ENCODE data around the gene HOMER1. TPM values are rescaled to one million over a fixed set of nuclear protein-coding genes. Genes with fewer than 3 reads are reported as not detected.
"Not testable (repeated sequence)": the region's sequence is repeated elsewhere in the genome, so short reads cannot be mapped to it uniquely, and the experiment has no call there.

Gene HOMER1
- total RNA-seq, 1 donor from 2014 or later, result 16.7 TPM

- DNase-seq (ENCODE audit: low spot score), result no peak
- no peaks in the 10 kb centered on the region for H3K27me3 Mint-ChIP-seq (ENCODE audit: unreplicated experiment)
- H3K36me3 Mint-ChIP-seq (ENCODE audit: low read depth, unreplicated experiment), result no peaks in the 10 kb centered on the region
- no peaks in the 10 kb centered on the region for H3K9me3 Mint-ChIP-seq (ENCODE audit: unreplicated experiment)
- no peak for TF ChIP-seq CTCF (IDR thresholded peaks at IDR 0.05; ENCODE audit: unreplicated experiment)
- H3K4me3 Mint-ChIP-seq (ENCODE audit: unreplicated experiment), result no peak overlapping the region
- peaks cover 17% of the 10 kb centered on the region for H3K4me1 Mint-ChIP-seq (ENCODE audit: unreplicated experiment)
- H3K27ac Mint-ChIP-seq (ENCODE audit: unreplicated experiment), result no peak overlapping the region
Observed at GRCh38 chr5:79397080-79397479, 116.9 kb downstream of the HOMER1 start.

GRCh38 chr5:79396265-79396664, 117.7 kb downstream of the HOMER1 start:
- Mint-ChIP-seq H3K4me1 (ENCODE audit: unreplicated experiment) (peaks cover 11% of the 10 kb centered on the region), H3K9me3 (ENCODE audit: unreplicated experiment) (no peaks in the 10 kb centered on the region), H3K4me3 (ENCODE audit: unreplicated experiment) (no peak overlapping the region), H3K27me3 (ENCODE audit: unreplicated experiment) (no peaks in the 10 kb centered on the region), H3K36me3 (ENCODE audit: low read depth, unreplicated experiment) (no peaks in the 10 kb centered on the region), H3K27ac (ENCODE audit: unreplicated experiment) (no peak overlapping the region)
- no peak for TF ChIP-seq CTCF (IDR thresholded peaks at IDR 0.05; ENCODE audit: unreplicated experiment)
- no peak for DNase-seq (ENCODE audit: low spot score)

GRCh38 chr5:79395296-79395695, 118.6 kb downstream of the HOMER1 start:
- Mint-ChIP-seq H3K4me3 (ENCODE audit: unreplicated experiment) (no peak overlapping the region), H3K27ac (ENCODE audit: unreplicated experiment) (no peak overlapping the region), H3K9me3 (ENCODE audit: unreplicated experiment) (no peaks in the 10 kb centered on the region), H3K36me3 (ENCODE audit: low read depth, unreplicated experiment) (no peaks in the 10 kb centered on the region), H3K4me1 (ENCODE audit: unreplicated experiment) (peaks cover 6% of the 10 kb centered on the region), H3K27me3 (ENCODE audit: unreplicated experiment) (no peaks in the 10 kb centered on the region)
- no peak for DNase-seq (ENCODE audit: low spot score)
- TF ChIP-seq CTCF (IDR thresholded peaks at IDR 0.05; ENCODE audit: unreplicated experiment), result no peak

- Mint-ChIP-seq H3K9me3 (ENCODE audit: unreplicated experiment) (no peaks in the 10 kb centered on the region), H3K27ac (ENCODE audit: unreplicated experiment) (no peak overlapping the region)
Observed at GRCh38 chr5:79392776-79393175, 121.2 kb downstream of the HOMER1 start.

GRCh38 chr5:79386679-79387078, 127.3 kb downstream of the HOMER1 start:
- H3K27me3 Mint-ChIP-seq (ENCODE audit: unreplicated experiment), result no peaks in the 10 kb centered on the region
- H3K9me3 Mint-ChIP-seq (ENCODE audit: unreplicated experiment), result no peaks in the 10 kb centered on the region
- DNase-seq (ENCODE audit: low spot score), result no peak
- no peak overlapping the region for H3K27ac Mint-ChIP-seq (ENCODE audit: unreplicated experiment)
- TF ChIP-seq CTCF (IDR thresholded peaks at IDR 0.05; ENCODE audit: unreplicated experiment), result no peak
- H3K4me3 Mint-ChIP-seq (ENCODE audit: unreplicated experiment), result peak overlapping the region; percentile 7
- H3K4me1 Mint-ChIP-seq (ENCODE audit: unreplicated experiment), result peaks cover 4% of the 10 kb centered on the region
- peaks cover 11% of the 10 kb centered on the region for H3K36me3 Mint-ChIP-seq (ENCODE audit: low read depth, unreplicated experiment)

More at GRCh38 chr5:79392776-79393175, 121.2 kb downstream of the HOMER1 start:
- H3K4me1 Mint-ChIP-seq (ENCODE audit: unreplicated experiment), result no peaks in the 10 kb centered on the region
- H3K36me3 Mint-ChIP-seq (ENCODE audit: low read depth, unreplicated experiment), result no peaks in the 10 kb centered on the region
- no peaks in the 10 kb centered on the region for H3K27me3 Mint-ChIP-seq (ENCODE audit: unreplicated experiment)
- TF ChIP-seq CTCF (IDR thresholded peaks at IDR 0.05; ENCODE audit: unreplicated experiment), result no peak
- H3K4me3 Mint-ChIP-seq (ENCODE audit: unreplicated experiment), result no peak overlapping the region
- no peak for DNase-seq (ENCODE audit: low spot score)

GRCh38 chr5:79385126-79385525, 128.8 kb downstream of the HOMER1 start:
- not testable (repeated sequence) for DNase-seq (ENCODE audit: low spot score); H3K4me1 Mint-ChIP-seq (ENCODE audit: unreplicated experiment); H3K27ac Mint-ChIP-seq (ENCODE audit: unreplicated experiment); H3K4me3 Mint-ChIP-seq (ENCODE audit: unreplicated experiment); H3K27me3 Mint-ChIP-seq (ENCODE audit: unreplicated experiment); H3K9me3 Mint-ChIP-seq (ENCODE audit: unreplicated experiment)
- H3K36me3 Mint-ChIP-seq (ENCODE audit: low read depth, unreplicated experiment), result peaks cover 16% of the 10 kb centered on the region

Data from endothelial cell (in vitro differentiated cells).